IMR-90 (cell line): ENCODE results near the gene KDM8. TPM values are rescaled to one million over a fixed set of nuclear protein-coding genes. Genes with fewer than 3 reads are reported as not detected.

Experiments
- ATAC-seq: fragments of 200-7000 bp; cut with Tn5 transposase; 2 replicates; pipeline ENCODE4 v1.9.1; 2020; ENCODE audit warnings: low read depth, mild to moderate bottlenecking, moderate library complexity
- BruUV-seq: library from RNA; stranded (reverse); fragments of 400-500 nt; replicated peaks from 2 replicates; lab custom pipeline; 2021; lab: Mats Ljungman, UMichigan
- CTCF ChIA-PET: fragments of 300-600 bp; formaldehyde crosslinking; extraction: SDS; loops from one replicate; lab custom pipeline; 2021; ENCODE audit warnings: antibody characterized with exemption; lab: Yijun Ruan, JAX
- POLR2A ChIA-PET: fragments of 300-600 bp; sonication (Branson Sonifier 250); formaldehyde crosslinking; loops from one replicate; lab custom pipeline; 2022; ENCODE audit warnings: antibody characterized with exemption; ENCODE audit not compliant: unreplicated experiment; lab: Charles Lee
- DNase-seq: peaks from one replicate; pipeline ENCODE4 v3.0.0; 2013
- H2AFZ ChIP-seq: replicated peaks from 2 replicates; pipeline ENCODE3; 2013; ENCODE audit warnings: low read length, mild to moderate bottlenecking; ENCODE audit not compliant: poor library complexity
- H2AK5ac ChIP-seq: 2 replicates; pipeline ENCODE4 v1.6.1; 2013; ENCODE audit warnings: low read depth, low read length, inconsistent platforms
- H2AK9ac ChIP-seq: replicated peaks from 2 replicates; pipeline ENCODE3; 2013; ENCODE audit warnings: mild to moderate bottlenecking, low read depth, low read length, moderate library complexity; ENCODE audit not compliant: poor library complexity
- H2BK120ac ChIP-seq: 2 replicates; pipeline ENCODE4 v1.6.1; 2013; ENCODE audit warnings: low read depth, low read length, inconsistent platforms
- H2BK15ac ChIP-seq: 3 replicates; pipeline ENCODE4 v1.6.1; 2013; ENCODE audit warnings: low read depth, low read length, inconsistent platforms
- H2BK20ac ChIP-seq: 2 replicates; pipeline ENCODE4 v1.6.1; 2013; ENCODE audit warnings: low read depth, mild to moderate bottlenecking, inconsistent platforms, low read length, moderate library complexity
- H2BK5ac ChIP-seq: 2 replicates; pipeline ENCODE4 v1.6.1; 2013; ENCODE audit warnings: mild to moderate bottlenecking, low read depth, low read length, inconsistent platforms; ENCODE audit not compliant: poor library complexity, severe bottlenecking
- H3K14ac ChIP-seq: replicated peaks from 2 replicates; pipeline ENCODE4 v1.6.1; 2013; ENCODE audit warnings: low read depth, low read length, inconsistent platforms
- H3K18ac ChIP-seq: 2 replicates; pipeline ENCODE4 v1.6.1; 2013; ENCODE audit warnings: low read depth, low read length, control low read depth
- H3K23ac ChIP-seq: 2 replicates; pipeline ENCODE4 v1.6.1; 2013; ENCODE audit warnings: low read depth, low read length, inconsistent platforms
- H3K27ac ChIP-seq: 2 replicates; pipeline ENCODE4 v1.5.1; 2013; ENCODE audit warnings: mild to moderate bottlenecking, control low read depth, low read length; ENCODE audit not compliant: insufficient read depth
- H3K27me3 ChIP-seq: 2 replicates; pipeline ENCODE4 v1.6.1; 2013; ENCODE audit warnings: low read length; ENCODE audit not compliant: control insufficient read depth, insufficient read depth
- H3K36me3 ChIP-seq: 2 replicates; pipeline ENCODE4 v1.6.1; 2013; ENCODE audit warnings: low read length, mixed read lengths; ENCODE audit not compliant: control insufficient read depth, insufficient read depth
- H3K4ac ChIP-seq: 2 replicates; pipeline ENCODE4 v1.6.1; 2013; ENCODE audit warnings: low read depth, low read length, inconsistent platforms
- H3K4me1 ChIP-seq: 2 replicates; pipeline ENCODE4 v1.6.1; 2013; ENCODE audit warnings: low read length, mixed read lengths; ENCODE audit not compliant: control insufficient read depth, insufficient read depth
- H3K4me2 ChIP-seq: 2 replicates; pipeline ENCODE4 v1.6.1; 2013; ENCODE audit warnings: low read depth, mild to moderate bottlenecking, control low read depth, low read length, moderate library complexity
- H3K4me3 ChIP-seq: 2 replicates; pipeline ENCODE4 v1.5.1; 2013; ENCODE audit warnings: low read depth, mild to moderate bottlenecking, control low read depth, low read length, moderate library complexity; ENCODE audit not compliant: insufficient read depth
- H3K56ac ChIP-seq: 2 replicates; pipeline ENCODE4 v1.6.1; 2013; ENCODE audit warnings: low read length, inconsistent platforms; ENCODE audit not compliant: insufficient read depth; ENCODE audit errors: extremely low read depth
- H3K79me1 ChIP-seq, 2 experiments: 2 replicates each; pipeline ENCODE4 v1.6.1; 2013; ENCODE audit warnings: low read length in 2 of 2, inconsistent platforms in 1 of 2, low read depth in 1 of 2
- H3K9ac ChIP-seq: 2 replicates; pipeline ENCODE4 v1.6.1; 2013; ENCODE audit warnings: low read depth, low read length, control low read depth
- H3K9me1 ChIP-seq: 2 replicates; pipeline ENCODE4 v1.6.1; 2013; ENCODE audit warnings: low read length, inconsistent platforms; ENCODE audit not compliant: insufficient read depth
- H3K9me3 ChIP-seq: 2 replicates; pipeline ENCODE4 v1.6.1; 2013; ENCODE audit warnings: low read length; ENCODE audit not compliant: control insufficient read depth, insufficient read depth
- H4K20me1 ChIP-seq: 2 replicates; pipeline ENCODE4 v1.6.1; 2013; ENCODE audit warnings: low read length, inconsistent platforms; ENCODE audit not compliant: insufficient read depth
- H4K5ac ChIP-seq: 2 replicates; pipeline ENCODE4 v1.6.1; 2013; ENCODE audit warnings: mild to moderate bottlenecking, low read depth, low read length, control low read depth
- H4K8ac ChIP-seq, 2 experiments: 2 replicates each; pipeline ENCODE4 v1.6.1; 2013; ENCODE audit warnings: low read depth in 2 of 2, low read length in 2 of 2, control low read depth in 1 of 2, inconsistent platforms in 1 of 2
- H4K91ac ChIP-seq: 2 replicates; pipeline ENCODE4 v1.6.1; 2013; ENCODE audit warnings: low read depth, low read length, inconsistent platforms; ENCODE audit not compliant: insufficient read depth
- BHLHE40 ChIP-seq: fragments of 150-350 bp; IDR thresholded peaks from 2 replicates; pipeline ENCODE4 v1.6.1; 2016; ENCODE audit warnings: mild to moderate bottlenecking, low read depth, low read length
- CEBPB ChIP-seq: IDR thresholded peaks from 2 replicates; pipeline ENCODE4 v1.6.1; 2012; ENCODE audit warnings: low read depth, low read length, improper control_type of control experiment
- CHD1 ChIP-seq: IDR thresholded peaks from 2 replicates; pipeline ENCODE4 v1.6.1; 2012; ENCODE audit warnings: low read depth, low read length, improper control_type of control experiment
- MAFK ChIP-seq: IDR thresholded peaks from 2 replicates; pipeline ENCODE4 v1.6.1; 2012; ENCODE audit warnings: low read depth, low read length, improper control_type of control experiment
- MAZ ChIP-seq: IDR thresholded peaks from 2 replicates; pipeline ENCODE4 v1.6.1; 2012; ENCODE audit warnings: low read depth, mild to moderate bottlenecking, low read length, improper control_type of control experiment, moderate library complexity, borderline replicate concordance
- MXI1 ChIP-seq: IDR thresholded peaks from 2 replicates; pipeline ENCODE4 v1.6.1; 2012; ENCODE audit warnings: low read depth, mild to moderate bottlenecking, low read length, moderate library complexity, borderline replicate concordance
- NFE2L2 ChIP-seq: fragments of 150-350 bp; IDR thresholded peaks from 2 replicates; pipeline ENCODE4 v1.6.1; 2016; ENCODE audit warnings: low read depth, mild to moderate bottlenecking, low read length
- POLR2A ChIP-seq: IDR thresholded peaks from 2 replicates; pipeline ENCODE4 v1.6.1; 2012; ENCODE audit warnings: mild to moderate bottlenecking, low read depth, low read length
- RAD21 ChIP-seq: IDR thresholded peaks from 2 replicates; pipeline ENCODE4 v1.6.1; 2012; ENCODE audit warnings: low read length, improper control_type of control experiment
- RCOR1 ChIP-seq: IDR thresholded peaks from 2 replicates; pipeline ENCODE4 v1.6.1; 2012; ENCODE audit warnings: mild to moderate bottlenecking, low read length, improper control_type of control experiment; ENCODE audit not compliant: insufficient replicate concordance
- RFX5 ChIP-seq: IDR thresholded peaks from 2 replicates; pipeline ENCODE4 v1.8.0; 2012; ENCODE audit warnings: low read depth, mild to moderate bottlenecking, low read length, moderate library complexity
- SMC3 ChIP-seq: fragments of 150-350 bp; IDR thresholded peaks from 2 replicates; pipeline ENCODE4 v1.6.1; 2016; ENCODE audit warnings: low read depth, mild to moderate bottlenecking, antibody characterized with exemption, low read length, moderate library complexity
- WGBS, 2 experiments: methylation state at CpG; one replicate each; pipeline versions ENCODE4 v1.1.5 to v1.1.7; 2013; ENCODE audit warnings: missing lambda C conversion rate in 2 of 2; ENCODE audit not compliant: insufficient read length in 1 of 2; ENCODE audit errors: extremely low coverage in 2 of 2; 5-methylcytosine and 5-hydroxymethylcytosine counted together
- dilution Hi-C: fragments of 300-500 bp; cut with HindIII; formaldehyde crosslinking; loops from one replicate; pipeline ENCODE4 v1.14.3; 2018; ENCODE audit warnings: low sequenced_read_pairs; ENCODE audit not compliant: unreplicated experiment
- in situ Hi-C: fragments of 300-500 bp; cut with MboI; formaldehyde crosslinking; loops from 3 replicates; pipeline ENCODE4 v1.14.3; 2019; ENCODE audit warnings: low sequenced_read_pairs, inconsistent platforms, mixed read lengths
- intact Hi-C: fragments of 100-400 bp; cut with micrococcal nuclease; formaldehyde crosslinking; loops from 2 replicates; pipeline ENCODE4 v1.10.0; 2022
- polyA plus RNA-seq, 3 experiments: library from polyadenylated mRNA; depleted of rRNA; stranded (reverse); fragments of >200 nt; gene quantifications; 2 replicates each; pipeline ENCODE4 v1.2.3, GENCODE V29; 2012; ENCODE audit warnings: low replicate concordance in 1 of 3
- total RNA-seq: library from RNA; depleted of rRNA; stranded (reverse); fragments of >200 nt; gene quantifications from 2 replicates; pipeline ENCODE4 v1.2.3, GENCODE V29; 2012
- TF ChIP-seq, protein P1 (sequence below): conservative IDR thresholded peaks from 2 replicates; pipeline ENCODE4 v1.5.1; 2012; ENCODE audit warnings: mild to moderate bottlenecking, low read depth, low read length, improper control_type of control experiment
- TF ChIP-seq, protein P2 (sequence below): fragments of 150-350 bp; IDR thresholded peaks from 2 replicates; pipeline ENCODE4 v1.6.1; 2017; ENCODE audit warnings: mild to moderate bottlenecking, antibody characterized with exemption, low read length, low read depth
- TF ChIP-seq, protein P3 (sequence below): fragments of 150-350 bp; IDR thresholded peaks from 2 replicates; pipeline ENCODE4 v1.6.1; 2016; ENCODE audit warnings: low read depth, mild to moderate bottlenecking, low read length, moderate library complexity, borderline replicate concordance

The KDM8 gene
- total and polyA plus RNA-seq, 2 of the 4 experiments (the other 2 are of a cell fraction) = 3.2 to 3.8 TPM

DNA sequence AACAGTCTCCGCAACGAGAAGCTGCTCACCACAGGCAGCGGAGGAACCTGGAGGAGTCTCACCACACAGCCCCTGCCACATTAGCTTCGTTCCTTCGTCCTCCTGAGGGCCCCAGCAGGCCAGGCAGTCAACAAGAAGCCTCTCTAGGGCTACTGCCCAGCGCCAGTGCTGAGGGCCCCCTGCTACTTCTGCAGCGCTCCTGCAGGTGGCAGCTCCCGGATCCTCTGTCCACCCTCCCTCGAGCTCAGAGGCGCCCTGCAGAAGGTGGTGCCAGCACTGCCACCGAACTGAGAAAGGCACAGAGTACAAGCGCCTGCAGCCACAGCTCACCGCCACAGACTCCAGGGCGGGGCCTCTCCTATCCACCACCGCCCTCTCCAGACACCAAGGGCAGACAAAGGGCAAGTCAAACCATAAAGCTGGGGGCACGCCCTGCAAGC is 27.3 kb downstream of the KDM8 start:
- no peak for DNase-seq
- in situ Hi-C loops = loop anchor here (5.0 kb wide), 2 partner anchors 142 to 222 kb away; no protein-coding TSS in a partner anchor
- H3K36me3 ChIP-seq = peaks cover 34% of the 10 kb centered on the region
- no peaks in the 10 kb centered on the region for H3K27me3 ChIP-seq
- ATAC-seq = no peak
- POLR2A ChIA-PET = no interaction called here
- H3K4ac ChIP-seq = no peak overlapping the region
- H3K56ac ChIP-seq = no peak overlapping the region
- dilution Hi-C loops = no loop called here
- CTCF ChIA-PET = interaction anchor here (0.5 kb wide), 1 partner anchor 90 kb away, joined by 3 read pairs; no protein-coding TSS in a partner anchor
- H2AK5ac ChIP-seq = no peak overlapping the region
- no peak overlapping the region for H2BK20ac ChIP-seq
- no peak overlapping the region for H3K9ac ChIP-seq
- H3K4me1 ChIP-seq = peaks cover 5% of the 10 kb centered on the region
- intact Hi-C loops = no loop called here
- no peak overlapping the region for H3K14ac ChIP-seq
- H3K9me3 ChIP-seq = no peaks in the 10 kb centered on the region
- no peak overlapping the region for H3K27ac ChIP-seq
- no peak overlapping the region for H2BK15ac ChIP-seq
- H4K5ac ChIP-seq = no peak overlapping the region
- H3K4me3 ChIP-seq = no peak overlapping the region
- TF ChIP-seq SMC3 (no peak), POLR2A (no peak), MAFK (no peak), RFX5 (no peak), MXI1 (no peak), BHLHE40 (no peak), CHD1 (no peak), CEBPB (no peak), MAZ (no peak), RAD21 (no peak), NFE2L2 (no peak), RCOR1 (no peak)
- TF ChIP-seq, protein P1, sequence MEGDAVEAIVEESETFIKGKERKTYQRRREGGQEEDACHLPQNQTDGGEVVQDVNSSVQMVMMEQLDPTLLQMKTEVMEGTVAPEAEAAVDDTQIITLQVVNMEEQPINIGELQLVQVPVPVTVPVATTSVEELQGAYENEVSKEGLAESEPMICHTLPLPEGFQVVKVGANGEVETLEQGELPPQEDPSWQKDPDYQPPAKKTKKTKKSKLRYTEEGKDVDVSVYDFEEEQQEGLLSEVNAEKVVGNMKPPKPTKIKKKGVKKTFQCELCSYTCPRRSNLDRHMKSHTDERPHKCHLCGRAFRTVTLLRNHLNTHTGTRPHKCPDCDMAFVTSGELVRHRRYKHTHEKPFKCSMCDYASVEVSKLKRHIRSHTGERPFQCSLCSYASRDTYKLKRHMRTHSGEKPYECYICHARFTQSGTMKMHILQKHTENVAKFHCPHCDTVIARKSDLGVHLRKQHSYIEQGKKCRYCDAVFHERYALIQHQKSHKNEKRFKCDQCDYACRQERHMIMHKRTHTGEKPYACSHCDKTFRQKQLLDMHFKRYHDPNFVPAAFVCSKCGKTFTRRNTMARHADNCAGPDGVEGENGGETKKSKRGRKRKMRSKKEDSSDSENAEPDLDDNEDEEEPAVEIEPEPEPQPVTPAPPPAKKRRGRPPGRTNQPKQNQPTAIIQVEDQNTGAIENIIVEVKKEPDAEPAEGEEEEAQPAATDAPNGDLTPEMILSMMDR = no peak
- TF ChIP-seq, protein P2, sequence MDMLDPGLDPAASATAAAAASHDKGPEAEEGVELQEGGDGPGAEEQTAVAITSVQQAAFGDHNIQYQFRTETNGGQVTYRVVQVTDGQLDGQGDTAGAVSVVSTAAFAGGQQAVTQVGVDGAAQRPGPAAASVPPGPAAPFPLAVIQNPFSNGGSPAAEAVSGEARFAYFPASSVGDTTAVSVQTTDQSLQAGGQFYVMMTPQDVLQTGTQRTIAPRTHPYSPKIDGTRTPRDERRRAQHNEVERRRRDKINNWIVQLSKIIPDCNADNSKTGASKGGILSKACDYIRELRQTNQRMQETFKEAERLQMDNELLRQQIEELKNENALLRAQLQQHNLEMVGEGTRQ = no peak
- TF ChIP-seq, protein P3, sequence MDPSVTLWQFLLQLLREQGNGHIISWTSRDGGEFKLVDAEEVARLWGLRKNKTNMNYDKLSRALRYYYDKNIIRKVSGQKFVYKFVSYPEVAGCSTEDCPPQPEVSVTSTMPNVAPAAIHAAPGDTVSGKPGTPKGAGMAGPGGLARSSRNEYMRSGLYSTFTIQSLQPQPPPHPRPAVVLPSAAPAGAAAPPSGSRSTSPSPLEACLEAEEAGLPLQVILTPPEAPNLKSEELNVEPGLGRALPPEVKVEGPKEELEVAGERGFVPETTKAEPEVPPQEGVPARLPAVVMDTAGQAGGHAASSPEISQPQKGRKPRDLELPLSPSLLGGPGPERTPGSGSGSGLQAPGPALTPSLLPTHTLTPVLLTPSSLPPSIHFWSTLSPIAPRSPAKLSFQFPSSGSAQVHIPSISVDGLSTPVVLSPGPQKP = no peak
- H2BK120ac ChIP-seq = no peak overlapping the region
- no peaks in the 10 kb centered on the region for H4K20me1 ChIP-seq
- H3K23ac ChIP-seq = no peak overlapping the region
- no peak overlapping the region for H4K91ac ChIP-seq
- no peak overlapping the region for H3K4me2 ChIP-seq
- H2BK5ac ChIP-seq = no peak overlapping the region
- H4K8ac ChIP-seq = no peak overlapping the region
- H2AFZ ChIP-seq = no peak overlapping the region
- H2AK9ac ChIP-seq = no peak overlapping the region
- H3K9me1 ChIP-seq = 0 out of 2 replicates have a peak, but pooled peaks cover 4% of the 10 kb centered on the region
- 93% methylated on average over 8 of the region's 16 CpGs; no CpG with 5 or more reads in 1 of the 2 experiments for WGBS, 2 experiments
- H3K18ac ChIP-seq = no peak overlapping the region
- no TSS peak for BruUV-seq
- H3K79me1 ChIP-seq = peaks cover 3 to 10% of the 10 kb centered on the region in 2 experiments; a peak in 2 of 4 replicates
